NB4 (cell line): ENCODE measurements around the gene FERMT1.

Experiments
- POLR2A ChIP-seq: IDR thresholded peaks from 2 replicates; pipeline ENCODE4 v1.6.1; 2011; ENCODE audit warnings: mild to moderate bottlenecking; ENCODE audit not compliant: insufficient read length; ENCODE audit errors: extremely low read depth
- TF ChIP-seq, protein P1 (sequence below): IDR thresholded peaks from one replicate; pipeline ENCODE4 v1.5.1; 2012; ENCODE audit warnings: low read depth, low read length
- TF ChIP-seq, protein P2 (sequence below): IDR thresholded peaks from 2 replicates; pipeline ENCODE4 v1.6.1; 2011; ENCODE audit warnings: low read depth, low read length

DNA sequence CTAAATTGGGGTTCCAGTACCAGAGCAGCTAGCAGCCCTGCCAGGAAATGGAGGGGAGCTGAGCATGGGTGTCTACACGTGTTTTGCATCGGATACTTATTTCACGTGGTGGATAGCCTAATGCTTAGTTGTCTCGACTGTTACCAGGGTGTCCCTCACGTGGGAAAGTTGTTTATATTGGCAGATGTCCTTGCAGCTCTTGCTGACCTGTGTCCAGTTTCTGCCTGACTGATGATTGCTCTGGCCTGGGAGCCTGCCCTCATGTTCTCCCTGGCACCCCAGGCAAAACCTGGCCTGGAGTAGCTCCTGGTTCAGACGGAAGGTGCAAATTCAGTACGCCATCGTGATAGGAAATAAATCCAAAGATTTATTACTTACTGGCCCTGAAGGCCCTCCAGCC is 11.8 kb upstream of the FERMT1 start:
- TF ChIP-seq, protein P1, sequence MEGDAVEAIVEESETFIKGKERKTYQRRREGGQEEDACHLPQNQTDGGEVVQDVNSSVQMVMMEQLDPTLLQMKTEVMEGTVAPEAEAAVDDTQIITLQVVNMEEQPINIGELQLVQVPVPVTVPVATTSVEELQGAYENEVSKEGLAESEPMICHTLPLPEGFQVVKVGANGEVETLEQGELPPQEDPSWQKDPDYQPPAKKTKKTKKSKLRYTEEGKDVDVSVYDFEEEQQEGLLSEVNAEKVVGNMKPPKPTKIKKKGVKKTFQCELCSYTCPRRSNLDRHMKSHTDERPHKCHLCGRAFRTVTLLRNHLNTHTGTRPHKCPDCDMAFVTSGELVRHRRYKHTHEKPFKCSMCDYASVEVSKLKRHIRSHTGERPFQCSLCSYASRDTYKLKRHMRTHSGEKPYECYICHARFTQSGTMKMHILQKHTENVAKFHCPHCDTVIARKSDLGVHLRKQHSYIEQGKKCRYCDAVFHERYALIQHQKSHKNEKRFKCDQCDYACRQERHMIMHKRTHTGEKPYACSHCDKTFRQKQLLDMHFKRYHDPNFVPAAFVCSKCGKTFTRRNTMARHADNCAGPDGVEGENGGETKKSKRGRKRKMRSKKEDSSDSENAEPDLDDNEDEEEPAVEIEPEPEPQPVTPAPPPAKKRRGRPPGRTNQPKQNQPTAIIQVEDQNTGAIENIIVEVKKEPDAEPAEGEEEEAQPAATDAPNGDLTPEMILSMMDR = no peak
- no peak for TF ChIP-seq POLR2A
- TF ChIP-seq, protein P2, sequence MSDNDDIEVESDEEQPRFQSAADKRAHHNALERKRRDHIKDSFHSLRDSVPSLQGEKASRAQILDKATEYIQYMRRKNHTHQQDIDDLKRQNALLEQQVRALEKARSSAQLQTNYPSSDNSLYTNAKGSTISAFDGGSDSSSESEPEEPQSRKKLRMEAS = no peak
